ENCODE measurements around the gene TAS2R60.

GRCh38 chr7:143406002-143406357, 37.3 kb upstream of the TAS2R60 start:
- TF ChIP-seq EZH2 (IDR thresholded peaks at IDR 0.05; ENCODE audit: borderline replicate concordance, low read depth, low read length, poor library complexity, severe bottlenecking) (no peak), CTCF (conservative IDR thresholded peaks at IDR 0.05; ENCODE audit: low read depth, low read length) (no peak)

Measured in A673 (cell line).